ENCODE measurements around the gene BMPR1A.

DNA sequence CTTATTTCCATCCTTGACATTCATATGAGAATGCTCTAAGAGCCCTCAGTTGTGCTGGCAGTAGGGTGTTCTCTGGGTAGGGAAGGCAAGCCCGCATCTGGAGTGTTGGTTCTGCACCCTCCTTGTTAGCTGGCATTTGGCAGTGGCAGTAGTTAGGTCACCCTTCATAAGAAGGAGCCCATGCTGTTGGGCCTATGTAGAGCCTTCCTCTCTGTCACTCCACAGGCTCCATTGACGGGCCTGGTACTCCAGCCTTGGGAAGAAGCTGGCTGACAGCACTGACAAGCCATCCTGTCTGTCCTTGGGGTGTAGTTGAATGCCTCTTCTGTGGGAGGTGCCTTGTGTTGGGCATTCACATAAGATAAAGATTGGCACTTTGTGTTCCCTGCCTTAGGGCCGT is 89.7 kb downstream of the BMPR1A start:
- TF ChIP-seq, protein P1, sequence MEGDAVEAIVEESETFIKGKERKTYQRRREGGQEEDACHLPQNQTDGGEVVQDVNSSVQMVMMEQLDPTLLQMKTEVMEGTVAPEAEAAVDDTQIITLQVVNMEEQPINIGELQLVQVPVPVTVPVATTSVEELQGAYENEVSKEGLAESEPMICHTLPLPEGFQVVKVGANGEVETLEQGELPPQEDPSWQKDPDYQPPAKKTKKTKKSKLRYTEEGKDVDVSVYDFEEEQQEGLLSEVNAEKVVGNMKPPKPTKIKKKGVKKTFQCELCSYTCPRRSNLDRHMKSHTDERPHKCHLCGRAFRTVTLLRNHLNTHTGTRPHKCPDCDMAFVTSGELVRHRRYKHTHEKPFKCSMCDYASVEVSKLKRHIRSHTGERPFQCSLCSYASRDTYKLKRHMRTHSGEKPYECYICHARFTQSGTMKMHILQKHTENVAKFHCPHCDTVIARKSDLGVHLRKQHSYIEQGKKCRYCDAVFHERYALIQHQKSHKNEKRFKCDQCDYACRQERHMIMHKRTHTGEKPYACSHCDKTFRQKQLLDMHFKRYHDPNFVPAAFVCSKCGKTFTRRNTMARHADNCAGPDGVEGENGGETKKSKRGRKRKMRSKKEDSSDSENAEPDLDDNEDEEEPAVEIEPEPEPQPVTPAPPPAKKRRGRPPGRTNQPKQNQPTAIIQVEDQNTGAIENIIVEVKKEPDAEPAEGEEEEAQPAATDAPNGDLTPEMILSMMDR (conservative IDR thresholded peaks at IDR 0.05; ENCODE audit: low read length): no peak
- TF ChIP-seq EZH2phosphoT487 (IDR thresholded peaks at IDR 0.05; ENCODE audit: borderline replicate concordance, low read depth, low read length): no peak

Measured in OCI-LY7 (cell line).